H9 (cell line): Measurements from ENCODE around the gene TMEM273. TPM values are rescaled to one million over a fixed set of nuclear protein-coding genes. Genes with fewer than 3 reads are reported as not detected.

Source experiments
- DNase-seq: peaks from one replicate; pipeline ENCODE4 v3.0.0-alpha.2; 2017
- H2AFZ ChIP-seq: one replicate; pipeline ENCODE4 v1.6.1; 2013; ENCODE audit warnings: mild to moderate bottlenecking, low read length, control low read depth, moderate library complexity
- H2AK5ac ChIP-seq: 2 replicates; pipeline ENCODE4 v1.6.1; 2013; ENCODE audit warnings: low read length, control low read depth, mixed read lengths; ENCODE audit not compliant: insufficient read length
- H2BK120ac ChIP-seq: one replicate; pipeline ENCODE4 v1.6.1; 2013; ENCODE audit warnings: low read depth, mild to moderate bottlenecking, low read length, control low read depth, inconsistent platforms; ENCODE audit not compliant: poor library complexity, severe bottlenecking
- H2BK12ac ChIP-seq: 2 replicates; pipeline ENCODE4 v1.6.1; 2013; ENCODE audit warnings: low read length, control low read depth, mixed read lengths, low read depth; ENCODE audit not compliant: insufficient read length
- H2BK15ac ChIP-seq: 2 replicates; pipeline ENCODE4 v1.6.1; 2013; ENCODE audit warnings: low read depth, low read length, control low read depth
- H2BK20ac ChIP-seq: one replicate; pipeline ENCODE4 v1.6.1; 2013; ENCODE audit warnings: low read depth, mild to moderate bottlenecking, low read length, control low read depth, inconsistent platforms; ENCODE audit not compliant: poor library complexity, severe bottlenecking
- H2BK5ac ChIP-seq: 2 replicates; pipeline ENCODE4 v1.6.1; 2013; ENCODE audit warnings: low read length, control low read depth, mixed read lengths; ENCODE audit not compliant: insufficient read length
- H3K14ac ChIP-seq: 2 replicates; pipeline ENCODE4 v1.6.1; 2013; ENCODE audit warnings: low read length, control low read depth; ENCODE audit not compliant: insufficient read depth
- H3K18ac ChIP-seq: 2 replicates; pipeline ENCODE4 v1.6.1; 2013; ENCODE audit warnings: low read depth, mild to moderate bottlenecking, mixed read lengths, low read length, control low read depth; ENCODE audit not compliant: insufficient read length
- H3K23ac ChIP-seq: 2 replicates; pipeline ENCODE4 v1.6.1; 2013; ENCODE audit warnings: low read length, control low read depth, mixed read lengths, low read depth; ENCODE audit not compliant: insufficient read length
- H3K23me2 ChIP-seq: 2 replicates; pipeline ENCODE4 v1.6.1; 2013; ENCODE audit warnings: low read depth, mild to moderate bottlenecking, mixed read lengths, low read length, control low read depth; ENCODE audit not compliant: insufficient read length, poor library complexity, severe bottlenecking
- H3K27ac ChIP-seq: 2 replicates; pipeline ENCODE4 v1.5.1; 2013; ENCODE audit warnings: low read length, control low read depth, mixed read lengths, low read depth; ENCODE audit not compliant: insufficient read length
- H3K27me3 ChIP-seq: 2 replicates; pipeline ENCODE4 v1.6.1; 2013; ENCODE audit warnings: low read length, control low read depth, inconsistent platforms; ENCODE audit not compliant: insufficient read depth
- H3K4ac ChIP-seq: 2 replicates; pipeline ENCODE4 v1.6.1; 2013; ENCODE audit warnings: low read depth, mild to moderate bottlenecking, control low read depth, inconsistent platforms, low read length, moderate library complexity
- H3K4me1 ChIP-seq: 2 replicates; pipeline ENCODE4 v1.6.1; 2013; ENCODE audit warnings: low read length, control low read depth, inconsistent platforms; ENCODE audit not compliant: insufficient read depth
- H3K4me2 ChIP-seq: 2 replicates; pipeline ENCODE4 v1.6.1; 2013; ENCODE audit warnings: low read length, control low read depth, mixed read lengths; ENCODE audit not compliant: insufficient read length, insufficient read depth
- H3K56ac ChIP-seq: 2 replicates; pipeline ENCODE4 v1.6.1; 2013; ENCODE audit warnings: low read depth, mild to moderate bottlenecking, mixed read lengths, low read length, control low read depth; ENCODE audit not compliant: insufficient read length
- H3K79me1 ChIP-seq: 2 replicates; pipeline ENCODE4 v1.6.1; 2013; ENCODE audit warnings: low read depth, mild to moderate bottlenecking, moderate library complexity, low read length, control low read depth, inconsistent platforms; ENCODE audit not compliant: insufficient read depth, poor library complexity, severe bottlenecking
- H3K79me2 ChIP-seq: 2 replicates; pipeline ENCODE4 v1.6.1; 2013; ENCODE audit warnings: low read length, control low read depth, inconsistent platforms; ENCODE audit not compliant: insufficient read depth
- H3K9ac ChIP-seq: 2 replicates; pipeline ENCODE4 v1.6.1; 2013; ENCODE audit warnings: low read length, control low read depth, mixed read lengths; ENCODE audit not compliant: insufficient read length; ENCODE audit errors: extremely low read depth
- H3K9me3 ChIP-seq: one replicate; pipeline ENCODE4 v1.6.1; 2013; ENCODE audit warnings: low read depth, low read length, inconsistent platforms; ENCODE audit not compliant: control insufficient read depth
- H3T11ph ChIP-seq: one replicate; pipeline ENCODE4 v1.6.1; 2013; ENCODE audit warnings: mild to moderate bottlenecking, low read length, control low read depth, inconsistent platforms
- H4K20me1 ChIP-seq: one replicate; pipeline ENCODE4 v1.6.1; 2013; ENCODE audit not compliant: control insufficient read depth, insufficient read length, insufficient read depth
- H4K5ac ChIP-seq: 2 replicates; pipeline ENCODE4 v1.6.1; 2013; ENCODE audit warnings: low read depth, mild to moderate bottlenecking, mixed read lengths, low read length, control low read depth; ENCODE audit not compliant: insufficient read length
- H4K8ac ChIP-seq: replicated peaks from 2 replicates; pipeline ENCODE4 v1.6.1; 2013; ENCODE audit warnings: low read length, control low read depth, mixed read lengths, low read depth; ENCODE audit not compliant: insufficient read length
- H4K91ac ChIP-seq: 2 replicates; pipeline ENCODE4 v1.6.1; 2013; ENCODE audit warnings: low read depth, mild to moderate bottlenecking, moderate library complexity, mixed read lengths, low read length, control low read depth; ENCODE audit not compliant: insufficient read length
- H3K27ac Mint-ChIP-seq, 3 experiments: 2 replicates in 2 of 3; 3 replicates in 1 of 3; pipeline ENCODE4 v1.8.0; 2020 to 2021; ENCODE audit warnings: mixed read lengths in 3 of 3, mild to moderate bottlenecking in 1 of 3, moderate library complexity in 1 of 3
- H3K27me3 Mint-ChIP-seq: 2 replicates; pipeline ENCODE4 v1.8.0; 2021; ENCODE audit warnings: low read depth, mild to moderate bottlenecking, moderate library complexity, mixed read lengths
- H3K36me3 Mint-ChIP-seq, 3 experiments: 2 replicates in 2 of 3; 3 replicates in 1 of 3; pipeline ENCODE4 v1.8.0; 2020 to 2021; ENCODE audit warnings: low read depth in 3 of 3, mixed read lengths in 3 of 3; ENCODE audit not compliant: insufficient read depth in 1 of 3
- H3K4me1 Mint-ChIP-seq, 2 experiments: 2 replicates each; pipeline ENCODE4 v1.8.0; 2020; ENCODE audit warnings: mixed read lengths in 2 of 2
- H3K4me3 Mint-ChIP-seq, 2 experiments: 2 replicates in 1 of 2; 3 replicates in 1 of 2; pipeline ENCODE4 v1.8.0; 2020 to 2021; ENCODE audit warnings: mild to moderate bottlenecking in 2 of 2, mixed read lengths in 2 of 2, moderate library complexity in 1 of 2
- H3K9me3 Mint-ChIP-seq, 2 experiments: 2 replicates in 1 of 2; 3 replicates in 1 of 2; pipeline ENCODE4 v1.8.0; 2020; ENCODE audit warnings: mild to moderate bottlenecking in 2 of 2, mixed read lengths in 2 of 2, moderate library complexity in 1 of 2
- whole genome bisulfite sequencing: extraction: QIAGEN DNeasy Blood & Tissue Kit; methylation state at CpG from one replicate; pipeline ENCODE4 v1.1.7; 2013; ENCODE audit warnings: missing lambda C conversion rate, low lambda C conversion rate, mixed read lengths; ENCODE audit not compliant: insufficient read length; ENCODE audit errors: extremely low coverage; 5-methylcytosine and 5-hydroxymethylcytosine counted together
- total RNA-seq: library from RNA; stranded (reverse); gene quantifications from 2 replicates; pipeline ENCODE4 v1.2.1, GENCODE V29; 2021
- TF ChIP-seq, protein P1 (sequence below): fragments of 200-600 bp; sonication (generic); conservative IDR thresholded peaks from 3 replicates; pipeline ENCODE4 v1.8.0; 2021; ENCODE audit warnings: antibody characterized with exemption, mild to moderate bottlenecking

Gene TMEM273
- total RNA-seq, 1 experiment from 2014 or later: not detected

DNA sequence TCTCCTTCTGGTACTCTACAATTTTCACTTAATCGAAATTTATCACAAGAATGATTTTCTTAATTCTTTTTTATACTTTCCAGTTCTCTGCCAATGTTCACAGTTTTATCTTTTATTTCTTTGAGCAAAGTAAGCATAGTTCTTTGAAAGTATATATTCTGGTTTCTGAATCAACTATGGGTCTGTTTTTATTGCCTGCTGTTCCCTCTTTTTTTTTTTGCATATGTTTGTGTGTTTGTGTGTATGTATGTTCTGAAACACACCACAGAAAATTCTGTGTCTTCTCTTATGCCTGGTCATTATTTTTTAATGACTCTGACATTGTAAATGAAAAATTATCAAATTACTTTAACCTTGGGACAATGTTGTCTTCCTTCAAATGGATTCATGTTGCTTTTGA, 15.9 kb upstream of the TMEM273 start:
- Histone ChIP-seq H3K4me2 (no peak overlapping the region), H3K23ac (no peak overlapping the region), H2BK120ac (no peak overlapping the region), H3K14ac (no peak overlapping the region), H3K27ac (no peak overlapping the region), H3K27me3 (no peaks in the 10 kb centered on the region), H2BK15ac (no peak overlapping the region), H2BK12ac (no peak overlapping the region), H3K4me1 (no peaks in the 10 kb centered on the region; the same call in 1 of the 2 replicates), H2BK20ac (no peak overlapping the region), H3K23me2 (no peaks in the 10 kb centered on the region), H2AFZ (no peak overlapping the region), H3K9me3 (no peaks in the 10 kb centered on the region), H4K5ac (no peak overlapping the region), H3K79me2 (no peaks in the 10 kb centered on the region), H2BK5ac (no peak overlapping the region), H3K18ac (no peak overlapping the region), H3K56ac (no peak overlapping the region), H2AK5ac (no peak overlapping the region), H3T11ph (no peak overlapping the region), H4K91ac (no peak overlapping the region), H4K8ac (no peak overlapping the region), H3K4ac (no peak overlapping the region), H3K79me1 (no peaks in the 10 kb centered on the region), H4K20me1 (no peaks in the 10 kb centered on the region), H3K9ac (no peak overlapping the region)
- no peaks in the 10 kb centered on the region for H3K4me1 Mint-ChIP-seq
- no peaks in the 10 kb centered on the region; a peak in 1 of 7 replicates for H3K36me3 Mint-ChIP-seq
- H3K27me3 Mint-ChIP-seq: peaks cover 24% of the 10 kb centered on the region
- H3K4me3 Mint-ChIP-seq: no peak overlapping the region
- H3K9me3 Mint-ChIP-seq: peaks cover 0 to 13% of the 10 kb centered on the region in 2 experiments; a peak in 1 of 5 replicates
- TF ChIP-seq, protein P1, sequence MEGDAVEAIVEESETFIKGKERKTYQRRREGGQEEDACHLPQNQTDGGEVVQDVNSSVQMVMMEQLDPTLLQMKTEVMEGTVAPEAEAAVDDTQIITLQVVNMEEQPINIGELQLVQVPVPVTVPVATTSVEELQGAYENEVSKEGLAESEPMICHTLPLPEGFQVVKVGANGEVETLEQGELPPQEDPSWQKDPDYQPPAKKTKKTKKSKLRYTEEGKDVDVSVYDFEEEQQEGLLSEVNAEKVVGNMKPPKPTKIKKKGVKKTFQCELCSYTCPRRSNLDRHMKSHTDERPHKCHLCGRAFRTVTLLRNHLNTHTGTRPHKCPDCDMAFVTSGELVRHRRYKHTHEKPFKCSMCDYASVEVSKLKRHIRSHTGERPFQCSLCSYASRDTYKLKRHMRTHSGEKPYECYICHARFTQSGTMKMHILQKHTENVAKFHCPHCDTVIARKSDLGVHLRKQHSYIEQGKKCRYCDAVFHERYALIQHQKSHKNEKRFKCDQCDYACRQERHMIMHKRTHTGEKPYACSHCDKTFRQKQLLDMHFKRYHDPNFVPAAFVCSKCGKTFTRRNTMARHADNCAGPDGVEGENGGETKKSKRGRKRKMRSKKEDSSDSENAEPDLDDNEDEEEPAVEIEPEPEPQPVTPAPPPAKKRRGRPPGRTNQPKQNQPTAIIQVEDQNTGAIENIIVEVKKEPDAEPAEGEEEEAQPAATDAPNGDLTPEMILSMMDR: no peak
- WGBS: 100% methylated on average over 1 of the region's 1 CpG
- DNase-seq: no peak
- H3K27ac Mint-ChIP-seq: no peak overlapping the region
